Thoracic aorta (tissue), 2 donors: ENCODE results near the gene ANKFY1. TPM values are rescaled to one million over a fixed set of nuclear protein-coding genes. Genes with fewer than 3 reads are reported as not detected.
A peak's percentile ranks its signal among the peaks of the same experiment; 100 is the strongest.

Experiments
- ATAC-seq: fragments of 150-250 bp; one replicate; pipeline ENCODE4 v1.8.0; 2017; ENCODE audit warnings: low read depth; ENCODE audit not compliant: insufficient number of reproducible peaks, low FRiP score
- DNase-seq: peaks from one replicate; pipeline ENCODE4 v3.0.0-alpha.2; 2020; ENCODE audit warnings: low spot score
- H3K27ac ChIP-seq, 2 donors: fragments of 200-600 bp; sonication (generic); 1 replicate in 1 of 2; 2 replicates in 1 of 2; pipeline ENCODE4 v1.5.1; 2016; ENCODE audit warnings: mild to moderate bottlenecking in 2 of 2, moderate library complexity in 2 of 2
- H3K27me3 ChIP-seq: fragments of 200-600 bp; sonication (generic); replicated peaks from 2 replicates; pipeline ENCODE4 v1.6.0; 2016; ENCODE audit warnings: mild to moderate bottlenecking; ENCODE audit not compliant: insufficient read depth
- H3K36me3 ChIP-seq: fragments of 200-600 bp; sonication (generic); one replicate; pipeline ENCODE4 v1.5.1; 2016
- H3K4me1 ChIP-seq, 2 donors: fragments of 200-600 bp; sonication (generic); 1 replicate in 1 of 2; 2 replicates in 1 of 2; pipeline versions ENCODE4 v1.5.1 to v1.6.0; 2016; ENCODE audit warnings: low read depth in 2 of 2, mild to moderate bottlenecking in 1 of 2; ENCODE audit not compliant: control insufficient read depth in 1 of 2
- H3K4me3 ChIP-seq: fragments of 200-600 bp; sonication (generic); 2 replicates; pipeline ENCODE4 v1.5.1; 2016; ENCODE audit warnings: mild to moderate bottlenecking
- H3K9me3 ChIP-seq: fragments of 200-600 bp; sonication (generic); 2 replicates; pipeline ENCODE4 v1.5.1; 2016
- total RNA-seq, 2 donors: library from RNA; depleted of rRNA; stranded (reverse); fragments of >200 nt; gene quantifications; one replicate each; pipeline versions ENCODE4 v1.1.0 to v1.2.3, GENCODE V29; 2016
- TF ChIP-seq, protein P1 (sequence below): fragments of 200-600 bp; sonication (generic); IDR thresholded peaks from one replicate; pipeline ENCODE4 v1.5.1; 2019; ENCODE audit warnings: antibody characterized with exemption

ANKFY1 gene
- total RNA-seq, 2 donors from 2014 or later, result 36.8 to 40.4 TPM

- H3K27me3 ChIP-seq, result no peaks in the 10 kb centered on the region
- no peak overlapping the region for H3K27ac ChIP-seq
- no peak overlapping the region for H3K4me3 ChIP-seq
- peaks cover 5% of the 10 kb centered on the region for H3K36me3 ChIP-seq
- no peak for DNase-seq
- H3K4me1 ChIP-seq, result peaks cover 0 to 12% of the 10 kb centered on the region in 2 donors
- ATAC-seq, result no peak
- TF ChIP-seq, protein P1, sequence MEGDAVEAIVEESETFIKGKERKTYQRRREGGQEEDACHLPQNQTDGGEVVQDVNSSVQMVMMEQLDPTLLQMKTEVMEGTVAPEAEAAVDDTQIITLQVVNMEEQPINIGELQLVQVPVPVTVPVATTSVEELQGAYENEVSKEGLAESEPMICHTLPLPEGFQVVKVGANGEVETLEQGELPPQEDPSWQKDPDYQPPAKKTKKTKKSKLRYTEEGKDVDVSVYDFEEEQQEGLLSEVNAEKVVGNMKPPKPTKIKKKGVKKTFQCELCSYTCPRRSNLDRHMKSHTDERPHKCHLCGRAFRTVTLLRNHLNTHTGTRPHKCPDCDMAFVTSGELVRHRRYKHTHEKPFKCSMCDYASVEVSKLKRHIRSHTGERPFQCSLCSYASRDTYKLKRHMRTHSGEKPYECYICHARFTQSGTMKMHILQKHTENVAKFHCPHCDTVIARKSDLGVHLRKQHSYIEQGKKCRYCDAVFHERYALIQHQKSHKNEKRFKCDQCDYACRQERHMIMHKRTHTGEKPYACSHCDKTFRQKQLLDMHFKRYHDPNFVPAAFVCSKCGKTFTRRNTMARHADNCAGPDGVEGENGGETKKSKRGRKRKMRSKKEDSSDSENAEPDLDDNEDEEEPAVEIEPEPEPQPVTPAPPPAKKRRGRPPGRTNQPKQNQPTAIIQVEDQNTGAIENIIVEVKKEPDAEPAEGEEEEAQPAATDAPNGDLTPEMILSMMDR, result no peak
- H3K9me3 ChIP-seq, result no peaks in the 10 kb centered on the region
These were observed 7.0 kb upstream of the ANKFY1 start for GRCh38 chr17:4270736-4271135.

DNA sequence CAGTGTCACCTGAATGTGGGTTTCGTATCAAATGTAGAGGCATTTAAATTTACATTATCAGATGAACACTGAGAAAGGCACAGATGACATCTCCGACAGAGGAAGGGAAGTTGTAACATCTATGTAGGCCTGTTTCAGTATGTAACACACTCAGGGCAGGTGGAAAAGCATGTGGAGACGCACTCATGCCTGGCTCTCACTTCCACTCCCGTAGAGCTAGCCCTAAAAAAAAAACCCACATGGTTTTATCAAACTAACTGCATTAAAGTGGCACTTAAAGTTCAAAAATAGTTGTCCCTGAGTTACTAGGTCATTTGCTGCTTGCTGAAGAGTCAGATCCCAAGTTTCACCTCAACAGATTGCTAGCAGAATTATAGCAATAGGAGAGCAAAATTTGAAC is 6.1 kb upstream of the ANKFY1 start:
- Histone ChIP-seq H3K36me3 (peaks cover 5% of the 10 kb centered on the region), H3K4me1 (peaks cover 0 to 13% of the 10 kb centered on the region in 2 donors), H3K9me3 (no peaks in the 10 kb centered on the region), H3K27ac (no peak overlapping the region), H3K4me3 (no peak overlapping the region), H3K27me3 (no peaks in the 10 kb centered on the region)
- DNase-seq, result no peak
- TF ChIP-seq, protein P1, result no peak
- no peak for ATAC-seq

GRCh38 chr17:4267402-4267801 is 3.6 kb upstream of the ANKFY1 start:
- TF ChIP-seq, protein P1, result no peak
- DNase-seq (no peak), ATAC-seq (no peak)
- Histone ChIP-seq H3K27ac (no peak overlapping the region), H3K36me3 (peaks cover 5% of the 10 kb centered on the region), H3K4me3 (no peak overlapping the region), H3K4me1 (peaks cover 4 to 28% of the 10 kb centered on the region in 2 donors), H3K9me3 (no peaks in the 10 kb centered on the region), H3K27me3 (no peaks in the 10 kb centered on the region)

DNA sequence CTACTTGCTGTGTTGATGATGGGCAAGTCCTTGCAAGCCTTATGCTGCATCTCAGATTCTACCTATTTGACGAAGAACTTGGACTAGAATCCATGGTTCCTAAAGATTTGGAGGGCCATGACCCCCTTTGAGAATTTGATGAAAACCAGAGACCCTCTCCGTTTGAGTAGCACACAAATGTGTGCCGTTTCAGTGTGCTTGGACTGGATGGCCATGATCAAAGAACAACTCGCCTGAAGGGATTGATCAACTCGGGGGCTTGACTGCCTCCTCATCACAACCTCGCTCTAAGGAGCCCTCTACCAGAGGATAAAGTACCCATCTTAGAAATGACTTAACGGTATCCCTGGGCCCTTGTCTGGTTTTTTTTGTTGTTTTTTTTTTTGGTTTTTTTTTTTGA is 2.8 kb upstream of the ANKFY1 start:
- no peak for DNase-seq
- Histone ChIP-seq H3K9me3 (no peaks in the 10 kb centered on the region), H3K36me3 (peaks cover 5% of the 10 kb centered on the region), H3K27me3 (no peaks in the 10 kb centered on the region), H3K27ac (no peak overlapping the region), H3K4me1 (peaks cover 7 to 37% of the 10 kb centered on the region in 2 donors), H3K4me3 (no peak overlapping the region)
- ATAC-seq, result no peak
- TF ChIP-seq, protein P1, result no peak

GRCh38 chr17:4262703-4263102 is 1.1 kb downstream of the ANKFY1 start:
- TF ChIP-seq, protein P1, result no peak
- ATAC-seq, result no peak
- H3K27ac ChIP-seq, result no peak overlapping the region

More at GRCh38 chr17:4262703-4263102, 1.1 kb downstream of the ANKFY1 start:
- H3K36me3 ChIP-seq, result no peaks in the 10 kb centered on the region
- H3K4me3 ChIP-seq, result peak overlapping the region; percentile 95
- H3K4me1 ChIP-seq, result peaks cover 7 to 32% of the 10 kb centered on the region in 2 donors
- DNase-seq, result no peak
- no peaks in the 10 kb centered on the region for H3K9me3 ChIP-seq
- no peaks in the 10 kb centered on the region for H3K27me3 ChIP-seq
